KMS-11 (cell line): ENCODE data around the gene DBNDD1.

Experiments
- H2AFZ ChIP-seq: fragments of 200-600 bp; sonication (generic); 2 replicates; pipeline ENCODE4 v1.6.1; 2016; ENCODE audit warnings: antibody characterized with exemption, mixed run types, low read depth
- H3K27ac ChIP-seq: fragments of 200-600 bp; sonication (generic); 2 replicates; pipeline ENCODE4 v1.6.1; 2016; ENCODE audit warnings: mild to moderate bottlenecking, mixed run types
- H3K27me3 ChIP-seq: fragments of 200-600 bp; sonication (generic); 2 replicates; pipeline ENCODE4 v1.6.1; 2017; ENCODE audit warnings: mild to moderate bottlenecking, low read depth, mixed run types, moderate library complexity; ENCODE audit not compliant: insufficient read depth
- H3K36me3 ChIP-seq: fragments of 200-600 bp; sonication (generic); 2 replicates; pipeline ENCODE4 v1.6.1; 2017; ENCODE audit warnings: mild to moderate bottlenecking, mixed run types; ENCODE audit not compliant: insufficient read depth
- H3K4me1 ChIP-seq: fragments of 200-600 bp; sonication (generic); 2 replicates; pipeline ENCODE4 v1.6.1; 2016; ENCODE audit warnings: mild to moderate bottlenecking, low read depth, mixed run types; ENCODE audit not compliant: poor library complexity, severe bottlenecking
- H3K4me2 ChIP-seq: fragments of 200-600 bp; sonication (generic); 2 replicates; pipeline ENCODE4 v1.7.0; 2016; ENCODE audit warnings: mild to moderate bottlenecking, mixed run types
- H3K4me3 ChIP-seq: fragments of 200-600 bp; sonication (generic); IDR thresholded peaks from 2 replicates; pipeline ENCODE4 v1.6.1; 2017; ENCODE audit warnings: low read depth, low read length, mixed read lengths; ENCODE audit not compliant: insufficient read depth
- H3K79me2 ChIP-seq: fragments of 200-600 bp; sonication (generic); 2 replicates; pipeline ENCODE4 v1.6.1; 2016; ENCODE audit warnings: low read depth, mixed run types; ENCODE audit not compliant: insufficient read depth
- H3K9ac ChIP-seq: fragments of 200-600 bp; sonication (generic); 2 replicates; pipeline ENCODE4 v1.6.1; 2016; ENCODE audit warnings: mild to moderate bottlenecking, mixed run types
- H4K20me1 ChIP-seq: fragments of 200-600 bp; sonication (generic); 2 replicates; pipeline ENCODE4 v1.6.1; 2016; ENCODE audit warnings: mild to moderate bottlenecking, mixed run types; ENCODE audit not compliant: insufficient read depth
- TF ChIP-seq, protein P1 (sequence below): fragments of 200-600 bp; sonication (generic); conservative IDR thresholded peaks from 2 replicates; pipeline ENCODE4 v1.6.1; 2017; ENCODE audit warnings: low read depth, mild to moderate bottlenecking, antibody characterized with exemption, low read length, moderate library complexity, mixed read lengths

Gene DBNDD1

DNA sequence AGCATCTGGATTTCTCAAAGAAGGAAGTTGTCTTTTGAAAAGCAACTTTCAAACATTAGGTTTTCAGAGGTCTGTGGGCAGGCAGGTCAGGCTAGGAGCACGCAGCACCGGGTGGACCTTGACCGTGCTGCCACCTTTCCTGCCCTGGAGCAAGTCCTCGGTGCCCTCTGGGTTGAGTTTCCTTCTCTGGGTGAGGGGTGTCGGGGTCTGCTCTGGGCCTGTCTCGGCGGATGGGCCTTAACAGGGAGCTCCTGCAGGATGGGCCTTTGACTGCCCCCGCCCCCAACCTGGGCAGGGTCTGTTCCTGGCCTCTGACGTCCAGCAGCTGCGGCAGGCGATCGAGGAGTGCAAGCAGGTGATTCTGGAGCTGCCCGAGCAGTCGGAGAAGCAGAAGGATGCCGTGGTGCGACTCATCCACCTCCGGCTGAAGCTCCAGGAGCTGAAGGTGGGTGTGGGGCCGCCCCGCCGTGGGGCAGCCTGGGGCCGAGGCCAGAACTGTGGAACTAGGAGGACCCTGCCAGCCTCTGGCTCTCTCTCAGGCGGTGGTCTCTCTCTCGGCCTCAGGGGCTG, 62.0 kb downstream of the DBNDD1 start:
- peaks cover 8% of the 10 kb centered on the region for H3K4me1 ChIP-seq
- no peak overlapping the region for H2AFZ ChIP-seq
- TF ChIP-seq, protein P1, sequence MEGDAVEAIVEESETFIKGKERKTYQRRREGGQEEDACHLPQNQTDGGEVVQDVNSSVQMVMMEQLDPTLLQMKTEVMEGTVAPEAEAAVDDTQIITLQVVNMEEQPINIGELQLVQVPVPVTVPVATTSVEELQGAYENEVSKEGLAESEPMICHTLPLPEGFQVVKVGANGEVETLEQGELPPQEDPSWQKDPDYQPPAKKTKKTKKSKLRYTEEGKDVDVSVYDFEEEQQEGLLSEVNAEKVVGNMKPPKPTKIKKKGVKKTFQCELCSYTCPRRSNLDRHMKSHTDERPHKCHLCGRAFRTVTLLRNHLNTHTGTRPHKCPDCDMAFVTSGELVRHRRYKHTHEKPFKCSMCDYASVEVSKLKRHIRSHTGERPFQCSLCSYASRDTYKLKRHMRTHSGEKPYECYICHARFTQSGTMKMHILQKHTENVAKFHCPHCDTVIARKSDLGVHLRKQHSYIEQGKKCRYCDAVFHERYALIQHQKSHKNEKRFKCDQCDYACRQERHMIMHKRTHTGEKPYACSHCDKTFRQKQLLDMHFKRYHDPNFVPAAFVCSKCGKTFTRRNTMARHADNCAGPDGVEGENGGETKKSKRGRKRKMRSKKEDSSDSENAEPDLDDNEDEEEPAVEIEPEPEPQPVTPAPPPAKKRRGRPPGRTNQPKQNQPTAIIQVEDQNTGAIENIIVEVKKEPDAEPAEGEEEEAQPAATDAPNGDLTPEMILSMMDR = no peak
- no peaks in the 10 kb centered on the region for H4K20me1 ChIP-seq
- no peak overlapping the region for H3K9ac ChIP-seq
- H3K4me3 ChIP-seq = no peak overlapping the region
- H3K4me2 ChIP-seq = no peak overlapping the region
- H3K36me3 ChIP-seq = no peaks in the 10 kb centered on the region
- no peaks in the 10 kb centered on the region for H3K79me2 ChIP-seq
- no peaks in the 10 kb centered on the region for H3K27me3 ChIP-seq
- H3K27ac ChIP-seq = no peak overlapping the region

DNA sequence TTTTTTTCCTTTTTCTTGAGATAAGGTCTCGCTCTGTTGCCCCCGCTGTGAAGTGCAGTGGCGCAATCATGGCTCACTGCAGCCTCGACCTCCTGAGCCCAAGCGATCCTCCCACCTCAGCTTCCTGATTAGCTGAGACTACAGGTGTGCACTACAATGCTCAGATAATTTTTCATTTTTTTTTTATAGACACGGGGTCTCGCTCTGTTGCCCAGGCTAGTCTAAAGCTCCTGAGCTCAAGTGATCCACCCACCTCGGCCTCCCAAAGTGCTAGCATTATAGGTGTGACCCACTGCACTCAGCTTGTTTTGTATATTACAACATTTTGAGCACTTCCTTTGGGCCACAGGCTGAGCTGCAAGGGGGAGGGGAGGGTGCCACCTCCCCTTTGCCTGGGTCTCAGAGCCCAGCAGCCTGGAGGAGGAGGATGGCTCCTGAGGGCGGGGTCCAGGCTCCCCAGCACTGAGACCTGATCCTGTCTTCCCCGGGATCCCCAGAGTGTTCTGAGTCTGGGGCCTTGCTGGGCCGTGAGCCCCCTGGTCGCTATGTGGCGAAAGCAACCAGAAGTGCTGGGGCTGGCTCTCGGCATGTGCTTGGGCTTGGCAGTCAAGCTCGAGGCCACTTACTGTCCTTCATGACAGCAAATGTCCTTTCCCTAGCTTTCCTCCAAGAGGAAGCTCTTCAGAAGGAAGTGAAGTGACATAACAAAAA, 62.6 kb downstream of the DBNDD1 start:
- Histone ChIP-seq H3K9ac (no peak overlapping the region), H3K79me2 (no peaks in the 10 kb centered on the region), H3K4me1 (peaks cover 8% of the 10 kb centered on the region), H3K36me3 (no peaks in the 10 kb centered on the region), H2AFZ (no peak overlapping the region), H3K4me3 (no peak overlapping the region), H3K27me3 (no peaks in the 10 kb centered on the region), H3K4me2 (no peak overlapping the region), H3K27ac (no peak overlapping the region), H4K20me1 (no peaks in the 10 kb centered on the region)
- TF ChIP-seq, protein P1 = no peak

DNA sequence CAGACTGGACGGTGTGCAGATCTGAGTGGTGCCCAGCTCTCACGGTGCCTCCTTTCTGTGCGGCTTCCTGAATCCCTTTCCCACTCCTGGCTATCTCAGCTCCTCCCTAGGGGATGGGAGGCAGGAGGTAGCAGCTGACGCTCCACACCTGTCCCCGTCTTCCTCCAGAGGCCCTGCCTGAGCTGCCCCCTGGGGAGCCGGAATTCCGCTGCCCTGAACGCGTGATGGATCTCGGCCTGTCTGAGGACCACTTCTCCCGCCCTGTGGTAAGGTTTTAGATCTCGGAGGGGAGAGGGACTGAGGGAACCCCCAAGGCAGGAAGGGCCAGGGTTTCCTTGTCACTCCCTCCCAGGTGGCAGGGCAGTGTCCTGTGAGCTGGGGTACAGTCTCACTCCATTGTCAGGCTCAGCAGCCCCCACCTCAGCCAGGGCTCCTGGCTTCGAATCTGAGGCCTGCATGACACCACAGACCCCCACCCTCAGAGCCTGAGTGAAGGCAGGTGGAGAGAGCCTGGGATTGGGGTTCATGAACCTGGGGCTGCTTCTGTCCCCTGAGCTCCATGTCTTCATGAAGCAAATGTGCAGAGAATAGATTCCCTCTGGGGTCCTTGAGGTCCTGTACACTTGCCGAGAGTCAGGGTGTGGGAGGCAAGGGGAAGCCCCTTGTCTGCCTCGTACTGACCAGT, 64.1 kb downstream of the DBNDD1 start:
- Histone ChIP-seq H4K20me1 (no peaks in the 10 kb centered on the region), H3K36me3 (no peaks in the 10 kb centered on the region), H2AFZ (no peak overlapping the region), H3K27me3 (no peaks in the 10 kb centered on the region), H3K79me2 (no peaks in the 10 kb centered on the region), H3K4me2 (no peak overlapping the region), H3K9ac (no peak overlapping the region), H3K27ac (no peak overlapping the region), H3K4me3 (no peak overlapping the region), H3K4me1 (peaks cover 8% of the 10 kb centered on the region)
- TF ChIP-seq, protein P1 = no peak
